Osteocyte (in vitro differentiated cells): ENCODE data around the gene DNAI7. TPM values are rescaled to one million over a fixed set of nuclear protein-coding genes. Genes with fewer than 3 reads are reported as not detected.

Experiments used
- DNase-seq: peaks from one replicate; pipeline ENCODE4 v3.0.0; 2021; ENCODE audit warnings: mixed read lengths; ENCODE audit not compliant: unreplicated experiment; ENCODE audit errors: extremely low spot score
- H3K27ac Mint-ChIP-seq: one replicate; pipeline ENCODE4 v1.8.0; 2021; ENCODE audit warnings: mild to moderate bottlenecking, mixed read lengths; ENCODE audit not compliant: unreplicated experiment
- H3K27me3 Mint-ChIP-seq: one replicate; pipeline ENCODE4 v1.8.0; 2021; ENCODE audit warnings: mixed read lengths; ENCODE audit not compliant: unreplicated experiment
- H3K36me3 Mint-ChIP-seq: one replicate; pipeline ENCODE4 v1.8.0; 2021; ENCODE audit warnings: mixed read lengths; ENCODE audit not compliant: unreplicated experiment
- H3K4me1 Mint-ChIP-seq: one replicate; pipeline ENCODE4 v1.8.0; 2021; ENCODE audit warnings: mixed read lengths; ENCODE audit not compliant: unreplicated experiment
- H3K4me3 Mint-ChIP-seq: one replicate; pipeline ENCODE4 v1.8.0; 2021; ENCODE audit warnings: mild to moderate bottlenecking, moderate library complexity, mixed read lengths; ENCODE audit not compliant: unreplicated experiment
- H3K9me3 Mint-ChIP-seq: one replicate; pipeline ENCODE4 v1.8.0; 2021; ENCODE audit warnings: mixed read lengths; ENCODE audit not compliant: unreplicated experiment
- CTCF ChIP-seq: fragments of 200-600 bp; sonication (generic); IDR thresholded peaks from 2 replicates; pipeline ENCODE4 v1.5.0; 2021; ENCODE audit warnings: antibody characterized with exemption, mild to moderate bottlenecking, moderate library complexity
- total RNA-seq: library from RNA; stranded (reverse); gene quantifications from 2 replicates; pipeline ENCODE4 v1.2.1, GENCODE V29; 2021

DNAI7 gene
- total RNA-seq, 1 donor from 2014 or later: 0.30 TPM

GRCh38 chr12:25101092-25101445 lies 93.9 kb downstream of the DNAI7 start:
- DNase-seq: no peak
- Mint-ChIP-seq H3K27me3 (peaks cover 9% of the 10 kb centered on the region), H3K9me3 (no peaks in the 10 kb centered on the region), H3K4me3 (no peak overlapping the region), H3K36me3 (no peaks in the 10 kb centered on the region), H3K27ac (no peak overlapping the region), H3K4me1 (peaks cover 3% of the 10 kb centered on the region)
- TF ChIP-seq CTCF: no peak

- DNase-seq: no peak
- no peak overlapping the region for H3K27ac Mint-ChIP-seq
- no peak overlapping the region for H3K4me3 Mint-ChIP-seq
- peaks cover 2% of the 10 kb centered on the region for H3K4me1 Mint-ChIP-seq
- peaks cover 15% of the 10 kb centered on the region for H3K27me3 Mint-ChIP-seq
- H3K36me3 Mint-ChIP-seq: no peaks in the 10 kb centered on the region
- no peak for TF ChIP-seq CTCF
- no peaks in the 10 kb centered on the region for H3K9me3 Mint-ChIP-seq
These were observed 94.5 kb downstream of the DNAI7 start for GRCh38 chr12:25100194-25101091.

- H3K4me1 Mint-ChIP-seq: peaks cover 2% of the 10 kb centered on the region
- H3K36me3 Mint-ChIP-seq: peaks cover 2% of the 10 kb centered on the region
- H3K27ac Mint-ChIP-seq: no peak overlapping the region
- H3K4me3 Mint-ChIP-seq: no peak overlapping the region
- peaks cover 6% of the 10 kb centered on the region for H3K9me3 Mint-ChIP-seq
- peaks cover 22% of the 10 kb centered on the region for H3K27me3 Mint-ChIP-seq
- DNase-seq: no peak
- no peak for TF ChIP-seq CTCF
These were observed 96.0 kb downstream of the DNAI7 start for GRCh38 chr12:25099010-25099409.

- no peak for DNase-seq
- H3K9me3 Mint-ChIP-seq: peaks cover 3% of the 10 kb centered on the region
- H3K27ac Mint-ChIP-seq: no peak overlapping the region
- TF ChIP-seq CTCF: no peak
- no peak overlapping the region for H3K4me3 Mint-ChIP-seq
- peaks cover 20% of the 10 kb centered on the region for H3K27me3 Mint-ChIP-seq
- H3K36me3 Mint-ChIP-seq: peaks cover 2% of the 10 kb centered on the region
- H3K4me1 Mint-ChIP-seq: no peaks in the 10 kb centered on the region
These were observed 105.2 kb downstream of the DNAI7 start for GRCh38 chr12:25089738-25090137.

- H3K27me3 Mint-ChIP-seq: peaks cover 8% of the 10 kb centered on the region
- DNase-seq: no peak
- no peaks in the 10 kb centered on the region for H3K9me3 Mint-ChIP-seq
- no peaks in the 10 kb centered on the region for H3K36me3 Mint-ChIP-seq
- no peak overlapping the region for H3K4me3 Mint-ChIP-seq
- no peaks in the 10 kb centered on the region for H3K4me1 Mint-ChIP-seq
- H3K27ac Mint-ChIP-seq: no peak overlapping the region
- no peak for TF ChIP-seq CTCF
These were observed 107.4 kb downstream of the DNAI7 start for GRCh38 chr12:25087596-25087995.
